Iris pigment epithelial cell (primary cell): ENCODE data around the gene CDH15.
"Not testable (repeated sequence)": the region's sequence is repeated elsewhere in the genome, so short reads cannot be mapped to it uniquely, and the experiment has no call there.

ENCODE experiments used
- DNase-seq: peaks from one replicate; pipeline ENCODE4 v3.0.0-alpha.2; 2011; ENCODE audit warnings: low read depth

The CDH15 gene

DNA sequence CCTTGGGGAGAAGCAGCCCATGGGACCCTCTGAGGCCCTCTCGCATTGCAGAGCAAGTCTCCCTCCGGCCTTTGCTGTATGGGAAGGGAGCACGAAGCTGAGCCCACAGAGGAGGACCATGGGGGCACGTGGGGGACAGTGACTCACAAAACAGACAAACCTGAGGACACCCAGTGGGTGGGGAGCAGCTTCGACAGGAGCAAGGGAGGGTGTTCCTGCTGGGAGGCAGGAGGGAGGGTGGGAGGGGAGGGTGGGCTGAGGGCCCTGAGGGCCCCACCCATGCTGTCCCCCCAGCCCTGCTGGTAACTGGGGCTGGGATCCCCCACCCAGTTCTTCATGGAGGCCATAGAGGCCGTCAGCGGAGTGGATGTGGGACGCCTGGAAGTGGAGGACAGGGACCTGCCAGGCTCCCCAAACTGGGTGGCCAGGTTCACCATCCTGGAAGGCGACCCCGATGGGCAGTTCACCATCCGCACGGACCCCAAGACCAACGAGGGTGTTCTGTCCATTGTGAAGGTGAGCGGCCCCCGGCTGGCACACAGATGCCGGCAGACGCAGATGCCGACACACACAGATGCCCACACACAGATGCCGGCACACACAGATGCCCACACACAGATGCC is 16.3 kb downstream of the CDH15 start:
- DNase-seq = no peak

DNA sequence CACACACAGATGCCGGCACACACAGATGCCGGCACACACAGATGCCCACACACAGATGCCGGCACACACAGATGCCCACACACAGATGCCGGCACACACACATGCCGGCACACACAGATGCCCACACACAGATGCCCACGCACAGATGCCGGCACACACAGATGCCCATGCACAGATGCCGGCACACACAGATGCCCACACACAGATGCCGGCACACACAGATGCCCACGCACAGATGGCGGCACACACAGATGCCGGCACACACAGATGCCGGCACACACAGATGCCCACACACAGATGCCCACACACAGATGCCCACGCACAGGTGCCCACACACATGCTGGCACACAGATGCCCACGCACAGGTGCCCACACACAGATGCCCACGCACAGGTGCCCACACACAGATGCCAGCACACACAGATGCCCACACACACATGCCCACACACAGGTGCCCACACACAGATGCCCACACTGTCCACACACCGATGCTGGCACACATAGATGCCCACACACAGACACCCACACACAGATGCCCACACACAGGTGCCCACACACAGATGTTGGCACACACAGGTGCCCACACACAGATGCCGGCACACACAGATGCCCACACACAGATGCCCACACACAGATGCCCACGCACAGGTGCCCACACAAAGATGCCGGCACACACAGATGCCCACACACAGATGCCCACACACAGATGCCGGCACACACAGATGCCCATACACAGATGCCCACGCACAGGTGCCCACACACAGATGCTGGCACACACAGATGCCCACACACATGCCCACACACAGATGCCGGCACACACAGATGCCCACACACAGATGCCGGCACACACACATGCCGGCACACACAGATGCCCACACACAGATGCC is 17.2 kb downstream of the CDH15 start:
- DNase-seq = not testable (repeated sequence)

DNA sequence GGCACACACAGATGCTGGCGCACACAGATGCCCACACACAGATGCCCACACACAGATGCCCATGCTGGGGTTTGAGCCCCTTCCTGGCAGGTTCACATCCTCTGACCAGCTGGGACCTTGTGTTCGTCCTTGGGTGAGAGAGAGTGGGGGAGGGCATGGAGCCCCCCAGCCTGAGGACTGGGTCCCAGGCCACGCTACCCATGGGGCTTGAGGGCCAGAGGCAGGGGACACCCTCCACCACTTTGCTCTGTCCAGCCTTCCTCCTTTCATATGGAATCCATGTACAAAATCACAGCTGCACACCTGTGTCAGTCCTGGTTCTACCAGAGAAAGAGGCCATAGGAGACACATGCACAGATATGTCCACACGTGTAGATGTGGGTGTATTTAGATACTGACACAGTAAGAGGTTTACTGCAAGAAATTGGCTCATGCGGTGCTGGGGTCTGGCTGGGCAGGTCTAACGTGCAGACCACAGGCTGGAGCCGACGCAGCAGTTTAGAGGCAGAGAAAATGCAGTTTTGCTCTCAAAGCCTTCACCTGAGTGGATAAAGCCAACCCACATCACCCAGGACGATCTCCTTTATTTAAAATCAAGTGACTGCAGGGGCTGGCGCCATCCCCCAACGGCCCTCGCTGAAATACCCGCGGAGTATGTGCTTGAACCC is 17.9 kb downstream of the CDH15 start:
- no peak for DNase-seq

DNA sequence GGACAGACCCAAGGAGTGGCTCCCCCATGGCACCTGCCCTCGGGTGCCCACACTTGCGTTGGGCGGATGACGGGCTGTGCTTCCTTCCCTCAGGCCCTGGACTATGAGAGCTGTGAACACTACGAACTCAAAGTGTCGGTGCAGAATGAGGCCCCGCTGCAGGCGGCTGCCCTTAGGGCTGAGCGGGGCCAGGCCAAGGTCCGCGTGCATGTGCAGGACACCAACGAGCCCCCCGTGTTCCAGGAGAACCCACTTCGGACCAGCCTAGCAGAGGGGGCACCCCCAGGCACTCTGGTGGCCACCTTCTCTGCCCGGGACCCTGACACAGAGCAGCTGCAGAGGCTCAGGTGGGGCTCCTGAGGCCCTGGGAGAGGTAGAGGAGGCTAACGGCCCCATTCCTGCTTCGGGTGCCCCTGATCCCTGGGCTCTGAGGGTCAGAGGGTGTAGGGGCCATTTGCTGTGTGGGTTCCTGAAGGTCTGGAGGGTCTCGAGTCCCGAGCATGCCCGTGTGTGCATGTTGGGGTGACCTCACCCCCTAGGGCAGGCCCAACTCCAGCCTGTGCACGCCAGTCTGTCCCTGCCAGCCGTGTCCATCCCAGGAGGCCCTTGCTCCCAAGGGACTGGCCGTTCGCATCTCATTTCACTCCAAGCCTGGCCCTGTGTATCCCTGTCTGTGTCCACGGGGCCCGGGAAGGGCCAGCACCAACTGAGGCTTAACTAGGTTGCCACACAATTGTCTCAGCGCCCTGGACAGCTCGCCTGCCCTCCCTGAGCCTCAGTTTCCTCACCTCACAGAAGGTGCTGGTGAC is 18.8 kb downstream of the CDH15 start:
- DNase-seq = no peak

DNA sequence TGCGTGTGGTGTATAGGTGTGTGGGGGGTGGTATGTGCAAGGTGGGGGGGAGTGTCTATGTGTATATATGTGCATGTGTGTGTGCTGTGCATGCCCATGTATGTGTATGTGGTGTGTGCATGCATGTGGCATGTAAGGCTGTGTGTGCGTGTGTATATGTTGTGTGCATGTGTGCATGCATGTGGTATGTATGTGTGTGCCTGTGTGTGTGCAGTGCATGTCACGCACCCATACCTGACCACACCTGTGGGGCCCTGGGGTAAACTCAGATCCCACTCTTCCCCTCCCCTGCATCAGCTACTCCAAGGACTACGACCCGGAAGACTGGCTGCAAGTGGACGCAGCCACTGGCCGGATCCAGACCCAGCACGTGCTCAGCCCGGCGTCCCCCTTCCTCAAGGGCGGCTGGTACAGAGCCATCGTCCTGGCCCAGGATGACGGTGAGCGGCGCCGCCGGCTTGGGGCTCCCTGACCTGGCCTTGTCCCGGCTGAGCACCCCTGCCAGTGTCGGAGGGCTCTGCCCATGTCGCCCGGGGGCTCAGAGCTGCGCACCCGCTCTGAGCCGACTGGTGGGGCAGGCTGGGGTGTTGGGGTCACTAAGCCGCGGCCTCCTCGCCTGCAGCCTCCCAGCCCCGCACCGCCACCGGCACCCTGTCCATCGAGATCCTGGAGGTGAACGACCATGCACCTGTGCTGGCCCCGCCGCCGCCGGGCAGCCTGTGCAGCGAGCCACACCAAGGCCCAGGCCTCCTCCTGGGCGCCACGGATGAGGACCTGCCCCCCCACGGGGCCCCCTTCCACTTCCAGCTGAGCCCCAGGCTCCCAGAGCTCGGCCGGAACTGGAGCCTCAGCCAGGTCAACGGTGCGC is 19.7 kb downstream of the CDH15 start:
- DNase-seq = no peak

DNA sequence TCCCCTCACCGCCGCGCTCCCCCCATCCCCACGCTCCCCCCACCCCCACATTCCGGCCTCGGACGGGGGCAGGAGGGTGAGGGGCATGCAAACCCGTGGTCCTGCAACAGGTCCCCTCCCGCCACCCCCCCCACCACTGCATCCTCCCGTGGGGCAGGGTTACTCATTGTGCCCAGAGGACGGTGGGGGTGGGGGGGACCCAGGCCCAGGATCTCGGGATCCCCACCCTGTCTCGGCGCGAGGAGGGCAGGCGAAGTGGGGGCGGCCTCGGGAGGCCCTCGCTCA is 20.3 kb downstream of the CDH15 start:
- DNase-seq = no peak

DNA sequence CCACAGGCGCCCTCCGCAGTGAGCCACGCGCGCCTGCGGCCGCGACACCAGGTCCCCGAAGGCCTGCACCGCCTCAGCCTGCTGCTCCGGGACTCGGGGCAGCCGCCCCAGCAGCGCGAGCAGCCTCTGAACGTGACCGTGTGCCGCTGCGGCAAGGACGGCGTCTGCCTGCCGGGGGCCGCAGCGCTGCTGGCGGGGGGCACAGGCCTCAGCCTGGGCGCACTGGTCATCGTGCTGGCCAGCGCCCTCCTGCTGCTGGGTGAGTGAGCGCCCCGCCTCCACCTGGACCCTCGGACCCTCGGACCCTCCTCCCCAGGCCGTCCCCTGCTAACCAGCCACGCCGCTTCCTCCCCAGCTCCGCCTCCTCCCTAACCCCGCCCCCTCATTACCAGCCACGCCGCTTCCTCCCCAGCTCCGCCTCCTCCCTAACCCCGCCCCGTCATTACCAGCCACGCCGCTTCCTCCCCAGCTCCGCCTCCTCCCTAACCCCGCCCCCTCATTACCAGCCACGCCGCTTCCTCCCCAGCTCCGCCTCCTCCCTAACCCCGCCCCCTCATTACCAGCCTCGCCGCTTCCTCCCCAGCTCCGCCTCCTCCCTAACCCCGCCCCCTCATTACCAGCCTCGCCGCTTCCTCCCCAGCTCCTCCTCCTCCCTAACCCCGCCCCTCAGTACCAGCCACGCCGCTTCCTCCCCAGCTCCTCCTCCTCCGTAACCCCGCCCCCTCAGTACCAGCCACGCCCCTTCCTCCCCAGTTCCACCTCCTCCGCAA is 20.8 kb downstream of the CDH15 start:
- DNase-seq = peak; percentile 90

DNA sequence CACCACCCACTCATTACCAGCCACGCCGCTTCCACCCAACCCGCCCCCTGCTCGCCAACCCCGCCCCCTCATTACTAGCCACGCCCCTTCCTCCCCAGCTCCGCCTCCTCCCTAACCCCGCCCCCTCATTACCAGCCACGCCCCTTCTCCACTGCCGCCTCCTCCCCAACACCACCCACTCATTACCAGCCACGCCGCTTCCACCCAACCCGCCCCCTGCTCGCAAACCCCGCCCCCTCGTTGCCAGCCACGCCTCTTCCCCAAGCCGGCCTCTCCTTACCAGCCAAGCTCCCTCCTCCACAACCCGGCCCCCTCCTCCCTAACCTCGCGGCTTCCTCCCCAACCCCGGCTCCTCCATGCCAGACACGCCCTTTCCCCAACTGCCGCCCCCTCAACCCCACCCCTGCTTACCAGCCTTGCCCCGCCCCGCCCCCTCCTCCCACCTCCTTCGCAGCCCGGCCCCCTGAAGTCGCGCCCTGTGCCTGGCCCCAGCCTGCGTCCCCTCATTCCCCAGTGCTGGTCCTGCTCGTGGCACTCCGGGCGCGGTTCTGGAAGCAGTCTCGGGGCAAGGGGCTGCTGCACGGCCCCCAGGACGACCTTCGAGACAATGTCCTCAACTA is 21.5 kb downstream of the CDH15 start:
- DNase-seq = peak; percentile 86

DNA sequence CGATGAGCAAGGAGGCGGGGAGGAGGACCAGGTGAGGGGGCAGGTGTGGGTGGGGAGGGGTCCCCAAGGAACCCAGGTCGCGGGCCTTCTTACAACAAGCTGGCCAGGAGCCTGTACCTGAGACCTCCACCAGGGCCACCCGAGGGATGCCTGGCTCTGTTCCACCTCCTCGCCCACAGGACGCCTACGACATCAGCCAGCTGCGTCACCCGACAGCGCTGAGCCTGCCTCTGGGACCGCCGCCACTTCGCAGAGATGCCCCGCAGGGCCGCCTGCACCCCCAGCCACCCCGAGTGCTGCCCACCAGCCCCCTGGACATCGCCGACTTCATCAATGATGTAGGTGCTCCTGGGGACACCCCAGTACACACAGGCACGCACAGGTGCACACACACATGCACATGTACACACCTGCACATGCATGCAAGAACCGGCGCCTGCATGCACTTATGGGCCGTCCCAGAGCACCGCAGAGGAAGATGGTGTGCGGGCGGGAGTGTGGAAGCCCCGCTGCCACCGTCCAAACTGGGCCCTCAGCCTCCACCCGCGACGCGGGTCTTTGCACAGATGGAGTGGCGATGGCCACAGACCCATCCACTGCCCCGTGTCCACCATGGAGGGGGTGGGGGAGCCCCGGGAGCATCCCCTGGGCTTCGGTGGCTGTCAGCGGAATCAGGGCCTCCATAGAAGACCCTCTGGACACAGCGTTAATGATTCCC is 22.2 kb downstream of the CDH15 start:
- no peak for DNase-seq

DNA sequence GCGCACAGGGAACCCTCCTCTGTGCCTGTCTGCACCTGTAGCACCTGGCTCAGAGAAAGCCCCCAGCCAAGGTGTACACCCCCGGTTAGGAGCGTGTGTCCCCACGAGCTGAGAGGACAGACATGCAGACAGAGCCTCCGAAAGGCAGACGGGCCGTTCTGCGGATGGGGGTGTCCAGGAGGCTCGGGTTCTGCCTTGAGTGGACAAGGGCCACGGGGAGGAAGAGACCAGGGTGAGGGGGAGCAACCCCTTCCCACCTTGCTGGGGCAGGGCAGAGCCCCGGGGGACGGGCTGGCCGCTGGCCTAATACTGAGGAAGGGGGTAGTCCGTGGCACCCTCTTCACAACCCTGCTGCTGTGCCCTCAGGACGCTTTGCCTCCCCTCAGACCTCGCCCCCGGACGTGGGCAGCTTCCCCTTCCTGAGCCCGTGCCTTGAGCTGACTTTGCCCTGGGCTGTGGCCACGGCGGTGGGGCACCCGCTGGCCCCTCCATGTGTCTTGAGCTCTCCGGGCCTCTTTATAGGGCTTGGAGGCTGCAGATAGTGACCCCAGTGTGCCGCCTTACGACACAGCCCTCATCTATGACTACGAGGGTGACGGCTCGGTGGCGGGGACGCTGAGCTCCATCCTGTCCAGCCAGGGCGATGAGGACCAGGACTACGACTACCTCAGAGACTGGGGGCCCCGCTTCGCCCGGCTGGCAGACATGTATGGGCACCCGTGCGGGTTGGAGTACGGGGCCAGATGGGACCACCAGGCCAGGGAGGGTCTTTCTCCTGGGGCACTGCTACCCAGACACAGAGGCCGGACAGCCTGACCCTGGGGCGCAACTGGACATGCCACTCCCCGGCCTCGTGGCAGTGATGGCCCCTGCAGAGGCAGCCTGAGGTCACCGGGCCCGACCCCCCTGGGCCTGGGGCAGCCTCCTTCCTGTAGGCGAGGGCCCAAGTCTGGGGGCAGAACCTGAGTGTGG is 23.1 kb downstream of the CDH15 start:
- DNase-seq = no peak

DNA sequence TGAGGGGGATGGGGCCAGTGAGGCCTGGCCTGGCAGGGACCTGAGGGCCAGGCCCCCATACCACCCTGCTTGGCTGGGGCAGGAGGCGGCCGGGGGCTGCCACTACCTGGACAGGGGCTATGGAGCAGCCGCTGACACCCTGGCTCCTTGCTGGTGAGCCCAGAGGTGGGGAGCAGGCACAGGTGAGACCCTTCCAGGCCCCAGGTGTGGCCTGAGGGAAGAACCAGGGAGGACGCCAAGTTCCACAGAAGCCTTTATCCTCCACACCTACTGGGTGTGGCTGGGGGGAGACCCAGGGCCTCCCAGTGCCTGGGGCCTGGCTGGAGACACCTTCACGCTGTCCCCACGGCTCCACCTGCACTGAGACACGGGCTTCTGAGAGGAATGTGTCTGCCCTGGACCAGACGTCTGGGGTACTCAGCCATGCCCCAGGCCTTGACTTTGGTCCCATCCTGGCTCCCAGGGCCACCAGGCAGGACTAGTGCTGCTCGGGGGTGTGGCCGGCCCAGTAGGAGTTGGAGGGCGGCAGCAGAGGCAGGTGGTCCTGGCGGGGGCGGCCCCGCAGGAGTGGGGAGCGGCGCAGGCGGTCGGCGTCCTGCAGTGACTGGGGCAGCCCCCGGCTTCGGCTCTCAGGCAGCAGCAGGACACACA is 24.1 kb downstream of the CDH15 start:
- DNase-seq = no peak

DNA sequence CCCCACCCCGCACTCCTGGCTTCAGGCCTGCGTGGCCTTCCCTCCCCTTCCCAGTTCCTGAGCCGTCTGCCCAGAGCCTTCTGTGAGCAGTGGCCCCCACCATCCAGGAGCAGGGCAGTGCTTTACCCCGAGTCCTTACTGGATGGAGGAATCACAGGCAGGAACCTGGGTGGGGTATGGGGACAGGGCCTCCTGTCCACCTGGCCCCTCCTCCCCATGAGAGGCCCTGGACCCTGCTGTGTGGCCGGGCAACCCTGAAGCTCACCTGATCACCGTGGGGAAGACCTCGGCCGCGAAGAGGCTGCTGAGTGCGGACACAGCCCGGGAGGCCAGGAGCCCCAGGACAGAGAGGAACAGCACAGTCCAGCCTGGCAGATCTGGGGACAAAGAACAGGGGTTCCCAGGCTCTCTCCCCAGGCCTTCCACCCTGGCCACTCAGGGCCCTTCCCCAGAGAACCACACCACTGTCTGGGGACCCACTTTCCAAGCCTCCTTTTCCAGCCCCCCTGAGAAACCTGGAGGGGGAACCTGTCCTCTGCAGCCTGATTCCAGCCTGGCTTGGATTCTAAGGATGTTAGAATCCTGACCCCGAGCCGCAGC is 25.6 kb downstream of the CDH15 start:
- no peak for DNase-seq

DNA sequence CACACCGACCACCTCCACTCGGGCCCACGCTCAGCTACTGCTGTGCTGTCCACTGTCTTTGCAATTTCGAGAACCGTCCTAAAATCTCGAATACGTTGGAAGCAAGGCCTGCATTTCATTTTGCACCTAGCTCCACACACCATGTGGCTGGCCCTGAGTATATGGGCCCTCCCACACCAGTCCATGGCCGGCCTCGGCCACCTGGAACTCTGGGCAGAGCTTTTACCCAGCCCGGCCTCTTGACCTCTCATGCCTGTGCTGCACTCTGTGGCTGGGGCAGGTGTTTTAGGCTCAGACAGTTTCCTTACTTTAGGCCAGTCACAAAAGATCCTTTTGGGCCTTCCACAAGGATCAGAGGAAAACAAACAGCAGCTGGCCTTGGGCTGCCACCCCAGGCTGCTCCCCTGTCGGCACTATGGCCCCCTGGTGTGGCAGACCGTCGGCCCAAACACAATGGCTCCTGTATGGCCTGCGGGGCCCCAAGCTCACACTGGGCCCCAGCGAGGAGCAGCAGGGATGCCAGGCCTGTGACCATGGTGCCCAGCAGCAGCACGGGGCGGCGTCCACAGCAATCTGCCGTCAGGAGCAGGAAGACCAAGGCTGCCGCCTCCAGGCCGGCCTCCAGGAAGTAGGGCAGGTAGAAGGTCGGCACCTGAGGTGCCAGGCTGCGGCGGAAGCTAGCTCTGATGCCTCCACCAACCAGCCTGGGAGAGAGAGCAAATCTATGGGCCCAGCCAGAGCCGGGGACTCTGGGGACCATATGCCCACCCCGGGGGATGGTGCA is 26.3 kb downstream of the CDH15 start:
- no peak for DNase-seq

DNA sequence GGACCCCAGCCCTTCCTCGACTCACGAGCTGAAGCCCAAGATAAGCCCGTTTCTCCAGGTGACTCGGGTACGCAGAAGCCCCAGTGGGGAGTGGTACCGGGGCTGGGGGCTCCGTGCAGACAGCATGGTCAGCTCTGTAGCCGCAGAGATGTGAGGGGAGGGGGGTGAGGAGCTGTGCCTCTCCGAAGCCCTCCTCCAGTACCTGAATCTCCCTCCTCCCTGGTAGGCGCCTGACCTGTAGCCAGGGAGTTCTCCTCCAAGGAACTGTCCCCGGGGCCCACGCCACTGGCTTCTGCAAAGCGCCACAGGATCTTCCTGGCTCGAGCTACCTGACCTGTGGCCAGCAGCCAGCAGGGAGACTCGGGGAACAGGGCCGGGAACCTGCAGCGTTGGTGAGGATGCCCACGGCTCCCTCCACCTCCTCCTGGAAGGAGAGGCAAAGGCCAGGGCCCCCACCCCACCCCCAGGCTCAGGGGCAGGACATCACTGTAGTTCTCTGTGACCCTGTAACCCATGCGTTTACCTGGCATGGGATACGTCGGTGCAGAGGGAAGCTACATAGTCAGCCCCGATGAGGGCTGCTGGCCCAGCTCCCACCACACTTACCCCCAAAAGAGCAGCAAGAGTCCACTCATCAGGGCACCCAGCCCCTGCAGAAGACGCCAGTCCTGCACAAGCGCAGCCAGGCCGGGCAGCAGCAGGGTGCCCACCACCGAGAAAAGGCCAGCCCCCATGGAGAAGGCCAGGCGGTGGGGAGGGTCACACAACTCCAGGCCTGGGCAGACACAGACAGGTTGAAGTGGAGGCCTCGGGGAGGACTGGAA is 27.1 kb downstream of the CDH15 start:
- DNase-seq = no peak

DNA sequence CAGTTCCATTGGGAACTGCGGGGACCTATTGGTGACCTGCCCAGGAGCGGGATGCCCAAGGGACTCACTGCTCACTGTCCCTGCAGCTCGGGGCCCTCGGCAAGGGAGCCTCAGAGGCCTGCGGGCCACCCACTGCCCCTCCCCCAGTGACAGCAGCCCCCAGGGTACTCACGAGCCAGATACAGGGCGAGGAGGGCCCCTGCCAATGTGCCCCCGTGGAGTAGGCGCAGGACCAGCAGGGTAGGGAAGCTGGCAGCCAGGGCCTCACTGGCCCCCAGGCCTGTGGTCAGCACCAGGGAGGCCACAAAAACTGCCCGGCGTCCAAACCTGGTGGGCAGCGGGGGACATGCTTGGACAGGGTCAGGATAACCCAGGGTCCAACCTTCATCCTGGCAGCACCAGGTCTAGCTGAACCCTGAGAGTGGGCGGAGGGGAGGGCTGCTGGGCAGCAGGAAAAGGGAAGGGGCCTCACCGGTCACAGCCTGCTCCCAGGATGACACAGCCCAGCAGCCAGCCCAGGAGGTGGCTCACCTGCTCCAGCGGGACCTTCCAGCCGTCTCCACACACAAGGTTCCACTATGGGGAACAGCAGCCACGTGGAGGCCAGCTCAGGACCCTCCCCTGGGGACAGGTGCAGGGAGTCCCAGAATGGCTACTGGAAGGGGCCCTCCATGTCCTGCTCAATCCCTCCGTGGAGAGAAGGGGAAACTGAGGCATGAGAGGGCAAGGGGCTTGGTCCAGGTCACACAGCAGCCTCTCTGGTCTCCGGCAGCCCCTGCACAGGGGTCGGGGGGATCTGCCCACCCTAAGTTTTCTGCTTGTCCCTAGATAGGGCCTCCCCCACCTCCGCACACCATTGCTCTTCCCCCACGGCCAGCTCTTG is 27.9 kb downstream of the CDH15 start:
- DNase-seq = no peak
